Measurements from ENCODE around the gene TPRG1. TPM values are rescaled to one million over a fixed set of nuclear protein-coding genes. Genes with fewer than 3 reads are reported as not detected.

The TPRG1 gene
- total and polyA plus RNA-seq, 2 of the 8 experiments (the other 6 are each of a cell fraction or from before 2014, with no cell fraction given), result 0.37 to 0.47 TPM

DNA sequence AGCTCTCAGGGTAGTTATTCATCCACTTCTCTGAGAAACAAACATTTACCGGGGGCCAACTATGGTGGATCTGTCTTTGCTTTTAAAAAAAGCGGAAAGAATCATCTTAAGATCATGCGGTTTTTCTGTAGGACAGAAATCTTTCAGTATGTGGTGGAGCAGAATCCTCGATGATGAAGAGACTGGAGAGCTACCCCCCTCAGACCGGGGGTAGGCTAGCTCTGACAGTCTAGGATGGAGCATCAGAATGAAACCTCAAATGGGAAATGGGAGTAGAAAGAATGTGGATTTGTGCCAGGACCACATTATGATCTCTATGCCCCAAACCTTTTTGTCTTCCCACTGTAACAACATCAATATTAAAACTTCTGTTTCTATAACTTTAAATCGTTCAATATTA lies 30.3 kb downstream of the TPRG1 start:
- Histone ChIP-seq H4K91ac (replicated peaks; ENCODE audit: insufficient read length, low read length) (no peak overlapping the region), H2BK120ac (replicated peaks; ENCODE audit: low read depth, low read length) (no peak overlapping the region), H2BK20ac (ENCODE audit: low read length) (no peak overlapping the region), H3K9me3 (ENCODE audit: insufficient read depth in 2 of 2, low read depth in 1 of 2, low read length in 1 of 2) (peaks cover 0 to 2% of the 10 kb centered on the region in 2 experiments; a peak in 1 of 4 replicates), H3K79me2 (ENCODE audit: control insufficient read depth in 1 of 2, insufficient read depth in 2 of 2, low read length in 2 of 2) (no peaks in the 10 kb centered on the region), H3K14ac (ENCODE audit: insufficient read length) (no peak overlapping the region), H3K36me3 (ENCODE audit: control insufficient read depth in 2 of 4, insufficient read depth in 4 of 4, low read length in 3 of 4) (no peaks in the 10 kb centered on the region), H3K27ac (ENCODE audit: low read depth, low read length) (no peak overlapping the region), H2AK5ac (ENCODE audit: low read depth, low read length) (no peak overlapping the region), H3K4me3 (ENCODE audit: extremely low read depth in 1 of 4, insufficient read depth in 2 of 4, low read depth in 3 of 4, low read length in 4 of 4) (no peak overlapping the region), H2AFZ (ENCODE audit: low read length) (no peak overlapping the region), H2BK12ac (ENCODE audit: low read depth, low read length) (no peak overlapping the region), H4K20me1 (replicated peaks in 1 of 2; ENCODE audit: control insufficient read depth in 1 of 2, insufficient read depth in 2 of 2, low read length in 2 of 2) (no peaks in the 10 kb centered on the region), H2BK15ac (ENCODE audit: low read length) (no peak overlapping the region), H3K23ac (ENCODE audit: insufficient read length) (no peak overlapping the region), H3K4ac (replicated peaks; ENCODE audit: insufficient read length, low read depth, low read length) (no peak overlapping the region), H3K4me2 (ENCODE audit: insufficient read depth in 1 of 2, low read depth in 2 of 2, low read length in 2 of 2) (no peak overlapping the region), H3K79me1 (ENCODE audit: low read depth, low read length) (no peaks in the 10 kb centered on the region), H3K27me3 (replicated peaks in 1 of 4; ENCODE audit: control insufficient read depth in 3 of 4, extremely low read depth in 1 of 4, insufficient read depth in 3 of 4, low read length in 3 of 4) (no peaks in the 10 kb centered on the region), H2BK5ac (ENCODE audit: low read depth, low read length) (no peak overlapping the region), H3K18ac (ENCODE audit: extremely low read depth, low read length) (no peak overlapping the region), H4K8ac (ENCODE audit: extremely low read depth, insufficient read depth, low read length) (no peak overlapping the region), H3K23me2 (ENCODE audit: low read depth, low read length) (no peaks in the 10 kb centered on the region; the same call in 1 of the 2 replicates), H3K4me1 (replicated peaks in 1 of 4; ENCODE audit: control insufficient read depth in 3 of 4, insufficient read depth in 4 of 4, low read length in 3 of 4) (peaks cover 0 to 3% (median 0%) of the 10 kb centered on the region in 4 experiments; a peak in 1 of 7 replicates), H4K5ac (ENCODE audit: insufficient read length, low read depth, low read length) (no peak overlapping the region), H3K56ac (replicated peaks; ENCODE audit: insufficient read length, low read depth, low read length) (no peak overlapping the region), H3K9ac (replicated peaks in 1 of 4; ENCODE audit: extremely low read depth in 1 of 4, low read depth in 3 of 4, low read length in 3 of 4) (no peak overlapping the region)
- 91 to 100% methylated on average over 1 to 6 of the region's 6 CpGs for WGBS, 2 experiments (ENCODE audit: extremely low coverage in 1 of 2, insufficient coverage in 1 of 2, insufficient read length in 1 of 2, insufficient replicate concordance in 2 of 2, low coverage in 1 of 2, low lambda C conversion rate in 2 of 2, missing lambda C conversion rate in 1 of 2)
- DNase-seq (ENCODE audit: low read depth in 1 of 2, low spot score in 2 of 2) (no peak), FAIRE-seq (no peak)
- ChIA-PET CTCF (ENCODE audit: partially characterized antibody) (interaction anchor here (0.6 to 3.0 kb wide), 3 partner anchors 24 to 245 kb away, joined by 3 to 12 read pairs (median 3); no protein-coding TSS in a partner anchor), POLR2A (ENCODE audit: partially characterized antibody) (no interaction called here)
- no peak for TF ChIP-seq GTF2F1 (IDR thresholded peaks at IDR 0.05; ENCODE audit: borderline replicate concordance, low read depth, low read length)
- TF ChIP-seq POLR2AphosphoS5 (IDR thresholded peaks at IDR 0.05; ENCODE audit: low read depth, low read length), result no peak
- no peak for TF ChIP-seq PHF8 (conservative IDR thresholded peaks at IDR 0.05; ENCODE audit: low read depth, low read length)
- TF ChIP-seq, protein P1, sequence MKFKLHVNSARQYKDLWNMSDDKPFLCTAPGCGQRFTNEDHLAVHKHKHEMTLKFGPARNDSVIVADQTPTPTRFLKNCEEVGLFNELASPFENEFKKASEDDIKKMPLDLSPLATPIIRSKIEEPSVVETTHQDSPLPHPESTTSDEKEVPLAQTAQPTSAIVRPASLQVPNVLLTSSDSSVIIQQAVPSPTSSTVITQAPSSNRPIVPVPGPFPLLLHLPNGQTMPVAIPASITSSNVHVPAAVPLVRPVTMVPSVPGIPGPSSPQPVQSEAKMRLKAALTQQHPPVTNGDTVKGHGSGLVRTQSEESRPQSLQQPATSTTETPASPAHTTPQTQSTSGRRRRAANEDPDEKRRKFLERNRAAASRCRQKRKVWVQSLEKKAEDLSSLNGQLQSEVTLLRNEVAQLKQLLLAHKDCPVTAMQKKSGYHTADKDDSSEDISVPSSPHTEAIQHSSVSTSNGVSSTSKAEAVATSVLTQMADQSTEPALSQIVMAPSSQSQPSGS (IDR thresholded peaks at IDR 0.05; ENCODE audit: low read length), result no peak
- no peak for TF ChIP-seq BRCA1 (IDR thresholded peaks at IDR 0.05; ENCODE audit: low read depth, low read length)
- TF ChIP-seq KDM4A (IDR thresholded peaks at IDR 0.05; ENCODE audit: low read depth, low read length, severe bottlenecking), result no peak
- no peak for TF ChIP-seq SIRT6 (IDR thresholded peaks at IDR 0.05; ENCODE audit: low read length)
- TF ChIP-seq CBX5 (IDR thresholded peaks at IDR 0.05; ENCODE audit: low read depth, low read length), result no peak
- TF ChIP-seq, protein P2, sequence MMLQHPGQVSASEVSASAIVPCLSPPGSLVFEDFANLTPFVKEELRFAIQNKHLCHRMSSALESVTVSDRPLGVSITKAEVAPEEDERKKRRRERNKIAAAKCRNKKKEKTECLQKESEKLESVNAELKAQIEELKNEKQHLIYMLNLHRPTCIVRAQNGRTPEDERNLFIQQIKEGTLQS (IDR thresholded peaks at IDR 0.05; ENCODE audit: insufficient read depth, low read depth, low read length), result no peak
- TF ChIP-seq SIX5 (IDR thresholded peaks at IDR 0.05; ENCODE audit: low read depth, low read length), result no peak
- TF ChIP-seq CTBP2 (IDR thresholded peaks at IDR 0.05; ENCODE audit: borderline replicate concordance, insufficient read depth, insufficient read length, low read length), result no peak
- no peak for TF ChIP-seq RBBP5 (IDR thresholded peaks at IDR 0.05; ENCODE audit: borderline replicate concordance, low read depth, low read length)

Data from H1 (cell line).